Caco-2 (cell line): ENCODE measurements around the gene OR10A3. TPM values are rescaled to one million over a fixed set of nuclear protein-coding genes. Genes with fewer than 3 reads are reported as not detected.

ENCODE experiments used
- BruUV-seq: library from RNA; stranded (reverse); fragments of 400-500 nt; replicated peaks from 2 replicates; lab custom pipeline; 2021; lab: Mats Ljungman, UMichigan
- CTCF ChIA-PET: fragments of 300-600 bp; sonication (Branson Sonifier 250); formaldehyde crosslinking; loops from one replicate; lab custom pipeline; 2022; ENCODE audit warnings: antibody characterized with exemption; lab: Charles Lee
- POLR2A ChIA-PET: fragments of 300-600 bp; sonication (Branson Sonifier 250); formaldehyde crosslinking; loops from one replicate; lab custom pipeline; 2022; ENCODE audit warnings: antibody characterized with exemption; lab: Charles Lee
- DNase-seq, 2 experiments: peaks; one replicate each; pipeline versions ENCODE4 v3.0.0 to v3.0.0-alpha.2; 2020 to 2022
- H3K27me3 ChIP-seq: replicated peaks from 2 replicates; pipeline ENCODE4 v1.6.0; 2011; ENCODE audit warnings: low read length; ENCODE audit not compliant: control insufficient read depth, insufficient read depth
- H3K36me3 ChIP-seq: 2 replicates; pipeline ENCODE4 v1.5.1; 2011; ENCODE audit warnings: low read length; ENCODE audit not compliant: control insufficient read depth, insufficient read depth
- H3K4me1 ChIP-seq: fragments of 250-450 bp; sonication (Bioruptor Pico); 2 replicates; pipeline ENCODE4 v1.5.1; 2020; ENCODE audit warnings: mild to moderate bottlenecking
- H3K4me3 ChIP-seq: 2 replicates; pipeline ENCODE4 v1.5.1; 2011; ENCODE audit warnings: low read depth, mild to moderate bottlenecking, control low read depth, low read length
- H3K9me3 ChIP-seq: fragments of 250-450 bp; sonication (Bioruptor Pico); 2 replicates; pipeline ENCODE4 v1.5.1; 2020; ENCODE audit warnings: mild to moderate bottlenecking, moderate library complexity
- H3K27ac Mint-ChIP-seq: one replicate; pipeline ENCODE4 v1.8.0; 2022; ENCODE audit warnings: mixed read lengths; ENCODE audit not compliant: unreplicated experiment
- H3K27me3 Mint-ChIP-seq: one replicate; pipeline ENCODE4 v1.8.0; 2022; ENCODE audit warnings: mixed read lengths; ENCODE audit not compliant: insufficient read depth, unreplicated experiment
- H3K36me3 Mint-ChIP-seq: one replicate; pipeline ENCODE4 v1.8.0; 2022; ENCODE audit warnings: mild to moderate bottlenecking, mixed read lengths; ENCODE audit not compliant: insufficient read depth, unreplicated experiment
- H3K4me1 Mint-ChIP-seq: one replicate; pipeline ENCODE4 v1.8.0; 2022; ENCODE audit warnings: low read depth, mixed read lengths; ENCODE audit not compliant: unreplicated experiment
- H3K4me3 Mint-ChIP-seq: one replicate; pipeline ENCODE4 v1.8.0; 2022; ENCODE audit warnings: mild to moderate bottlenecking, moderate library complexity, mixed read lengths; ENCODE audit not compliant: unreplicated experiment
- H3K9me3 Mint-ChIP-seq: one replicate; pipeline ENCODE4 v1.8.0; 2022; ENCODE audit warnings: mixed read lengths; ENCODE audit not compliant: unreplicated experiment
- CTCF ChIP-seq, 2 experiments: fragments of 200-600 bp in 1 of 2; IDR thresholded peaks; 1 replicate in 1 of 2; 2 replicates in 1 of 2; pipeline versions ENCODE4 v1.5.1 to v1.8.0; 2011 to 2022; ENCODE audit warnings: antibody characterized with exemption in 1 of 2, control low read depth in 1 of 2, inconsistent platforms in 1 of 2, low read depth in 1 of 2, low read length in 1 of 2, mild to moderate bottlenecking in 1 of 2, moderate library complexity in 1 of 2; ENCODE audit not compliant: insufficient read depth in 1 of 2, severe bottlenecking in 1 of 2, unreplicated experiment in 1 of 2
- intact Hi-C: fragments of 100-400 bp; cut with micrococcal nuclease; formaldehyde crosslinking; loops from one replicate; pipeline ENCODE4 v1.10.0; 2022; ENCODE audit not compliant: unreplicated experiment
- total RNA-seq: library from RNA; stranded (reverse); gene quantifications from 2 replicates; pipeline ENCODE4 v1.2.3, GENCODE V29; 2022

Gene OR10A3
- total RNA-seq, 1 experiment from 2014 or later = not detected

- Histone ChIP-seq H3K4me1 (peaks cover 53% of the 10 kb centered on the region), H3K9me3 (no peaks in the 10 kb centered on the region), H3K4me3 (no peak overlapping the region), H3K27me3 (no peaks in the 10 kb centered on the region), H3K36me3 (no peaks in the 10 kb centered on the region)
- Mint-ChIP-seq H3K9me3 (no peaks in the 10 kb centered on the region), H3K36me3 (peaks cover 1% of the 10 kb centered on the region), H3K27ac (peak overlapping the region; percentile 29), H3K27me3 (no peaks in the 10 kb centered on the region), H3K4me1 (peaks cover 12% of the 10 kb centered on the region), H3K4me3 (peak overlapping the region; percentile 28)
- no peak for TF ChIP-seq CTCF (IDR thresholded peaks at IDR 0.05; ENCODE audit: insufficient read depth in 1 of 2, low read depth in 1 of 2, low read length in 1 of 2, severe bottlenecking in 1 of 2, unreplicated experiment in 1 of 2)
- intact Hi-C loops = no loop called here
- CTCF ChIA-PET = interaction anchor here (1.2 to 2.8 kb wide), 4 partner anchors 13 to 192 kb away, joined by 3 to 24 read pairs (median 6); partner anchors contain the start of gene EIF3F
- BruUV-seq = no TSS peak
- POLR2A ChIA-PET = interaction anchor here (3.3 kb wide), 1 partner anchor 81 kb away, joined by 17 read pairs; the partner anchor contains the start of gene EIF3F
- no peak for DNase-seq
Measured at GRCh38 chr11:7906481-7906880, 35.0 kb downstream of the OR10A3 start.

- ChIA-PET POLR2A (interaction anchor here (3.3 kb wide), 1 partner anchor 81 kb away, joined by 17 read pairs; the partner anchor contains the start of gene EIF3F), CTCF (interaction anchor here (1.2 to 2.8 kb wide), 4 partner anchors 13 to 193 kb away, joined by 3 to 24 read pairs (median 6); partner anchors contain the start of gene EIF3F)
- H3K36me3 ChIP-seq = no peaks in the 10 kb centered on the region
- no peak overlapping the region for H3K4me3 ChIP-seq
- Mint-ChIP-seq H3K27me3 (no peaks in the 10 kb centered on the region), H3K4me3 (peak overlapping the region; percentile 28), H3K36me3 (peaks cover 6% of the 10 kb centered on the region), H3K9me3 (no peaks in the 10 kb centered on the region), H3K4me1 (peaks cover 12% of the 10 kb centered on the region), H3K27ac (peak overlapping the region; percentile 29)
- no peak for TF ChIP-seq CTCF (IDR thresholded peaks at IDR 0.05; ENCODE audit: insufficient read depth in 1 of 2, low read depth in 1 of 2, low read length in 1 of 2, severe bottlenecking in 1 of 2, unreplicated experiment in 1 of 2)
- H3K9me3 ChIP-seq = no peaks in the 10 kb centered on the region
- intact Hi-C loops = loop anchor here (1.0 kb wide), 1 partner anchor 81 kb away; the partner anchor contains the start of gene EIF3F
- BruUV-seq = no TSS peak
- DNase-seq = peak; percentile 65 to 78
- H3K27me3 ChIP-seq = no peaks in the 10 kb centered on the region
- H3K4me1 ChIP-seq = peaks cover 52% of the 10 kb centered on the region
Measured at GRCh38 chr11:7905961-7906429, 35.5 kb downstream of the OR10A3 start.

- BruUV-seq = no TSS peak
- H3K9me3 ChIP-seq = no peaks in the 10 kb centered on the region; the same call in 1 of the 2 replicates
- H3K4me1 ChIP-seq = peaks cover 47% of the 10 kb centered on the region
- Mint-ChIP-seq H3K9me3 (no peaks in the 10 kb centered on the region), H3K4me3 (peak overlapping the region; percentile 28), H3K27me3 (no peaks in the 10 kb centered on the region), H3K4me1 (peaks cover 11% of the 10 kb centered on the region), H3K36me3 (peaks cover 7% of the 10 kb centered on the region), H3K27ac (peak overlapping the region; percentile 29)
- ChIA-PET CTCF (interaction anchor here (1.2 to 2.8 kb wide), 4 partner anchors 13 to 193 kb away, joined by 3 to 24 read pairs (median 6); partner anchors contain the start of gene EIF3F), POLR2A (interaction anchor here (3.3 kb wide), 1 partner anchor 82 kb away, joined by 17 read pairs; the partner anchor contains the start of gene EIF3F)
- intact Hi-C loops = loop anchor here (1.0 kb wide), 1 partner anchor 82 kb away; the partner anchor contains the start of gene EIF3F
- DNase-seq = no peak
- H3K36me3 ChIP-seq = no peaks in the 10 kb centered on the region
- no peak overlapping the region for H3K4me3 ChIP-seq
- TF ChIP-seq CTCF (IDR thresholded peaks at IDR 0.05; ENCODE audit: insufficient read depth in 1 of 2, low read depth in 1 of 2, low read length in 1 of 2, severe bottlenecking in 1 of 2, unreplicated experiment in 1 of 2) = no peak
- H3K27me3 ChIP-seq = no peaks in the 10 kb centered on the region
Measured at GRCh38 chr11:7905549-7905948, 36.0 kb downstream of the OR10A3 start.
